ENCODE data around the gene ERBB4. TPM values are rescaled to one million over a fixed set of nuclear protein-coding genes. Genes with fewer than 3 reads are reported as not detected.
"Not testable (repeated sequence)": the region's sequence is repeated elsewhere in the genome, so short reads cannot be mapped to it uniquely, and the experiment has no call there.

ERBB4 gene
- total RNA-seq, 1 experiment from 2014 or later = 40.6 TPM

DNA sequence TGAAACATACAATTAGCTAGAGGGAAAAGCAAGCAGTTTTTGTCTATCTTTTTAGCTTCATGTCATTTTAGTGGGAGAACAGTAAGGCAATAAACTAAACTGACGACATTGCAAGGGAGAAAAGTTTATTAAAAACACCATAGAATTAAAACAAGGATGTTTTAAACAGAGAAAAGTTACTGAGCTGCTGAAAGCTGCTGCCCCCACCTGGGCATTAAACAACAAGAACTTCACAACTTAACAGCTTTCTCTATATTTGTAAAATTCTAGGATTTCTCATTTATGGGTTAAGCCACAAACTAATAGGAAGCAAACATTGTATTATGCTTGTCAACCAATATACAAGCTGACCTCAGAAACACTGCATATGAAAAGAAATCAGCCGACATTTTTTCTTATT, 289.2 kb downstream of the ERBB4 start:
- H3K4me3 ChIP-seq (ENCODE audit: low read depth, low read length, poor library complexity, severe bottlenecking) = no peak overlapping the region
- TF ChIP-seq EZH2 (IDR thresholded peaks at IDR 0.05; ENCODE audit: borderline replicate concordance, low read depth, low read length, poor library complexity, severe bottlenecking) = no peak
- TF ChIP-seq, protein P1, sequence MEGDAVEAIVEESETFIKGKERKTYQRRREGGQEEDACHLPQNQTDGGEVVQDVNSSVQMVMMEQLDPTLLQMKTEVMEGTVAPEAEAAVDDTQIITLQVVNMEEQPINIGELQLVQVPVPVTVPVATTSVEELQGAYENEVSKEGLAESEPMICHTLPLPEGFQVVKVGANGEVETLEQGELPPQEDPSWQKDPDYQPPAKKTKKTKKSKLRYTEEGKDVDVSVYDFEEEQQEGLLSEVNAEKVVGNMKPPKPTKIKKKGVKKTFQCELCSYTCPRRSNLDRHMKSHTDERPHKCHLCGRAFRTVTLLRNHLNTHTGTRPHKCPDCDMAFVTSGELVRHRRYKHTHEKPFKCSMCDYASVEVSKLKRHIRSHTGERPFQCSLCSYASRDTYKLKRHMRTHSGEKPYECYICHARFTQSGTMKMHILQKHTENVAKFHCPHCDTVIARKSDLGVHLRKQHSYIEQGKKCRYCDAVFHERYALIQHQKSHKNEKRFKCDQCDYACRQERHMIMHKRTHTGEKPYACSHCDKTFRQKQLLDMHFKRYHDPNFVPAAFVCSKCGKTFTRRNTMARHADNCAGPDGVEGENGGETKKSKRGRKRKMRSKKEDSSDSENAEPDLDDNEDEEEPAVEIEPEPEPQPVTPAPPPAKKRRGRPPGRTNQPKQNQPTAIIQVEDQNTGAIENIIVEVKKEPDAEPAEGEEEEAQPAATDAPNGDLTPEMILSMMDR (conservative IDR thresholded peaks at IDR 0.05; ENCODE audit: low read depth, low read length) = peak; percentile 66
- H3K9me3 ChIP-seq (ENCODE audit: low read depth, low read length, poor library complexity, severe bottlenecking) = no peaks in the 10 kb centered on the region
- H3K36me3 ChIP-seq (ENCODE audit: insufficient read depth, low read length, poor library complexity, severe bottlenecking) = no peaks in the 10 kb centered on the region
- DNase-seq (ENCODE audit: low spot score) = peak; percentile 51
- H3K27me3 ChIP-seq (replicated peaks; ENCODE audit: insufficient read depth, low read depth, low read length, poor library complexity) = no peaks in the 10 kb centered on the region
- intact Hi-C loops (cut with micrococcal nuclease; ENCODE audit: unreplicated experiment) = loop anchor here (5.0 to 10.0 kb wide), 2 partner anchors 288 to 505 kb away; partner anchors contain the start of gene ERBB4
- H3K27ac ChIP-seq (ENCODE audit: low read depth, low read length, poor library complexity, severe bottlenecking) = no peak overlapping the region
- ChIA-PET POLR2A (ENCODE audit: low non-redundant PET) (interaction anchor here (0.5 kb wide), 1 partner anchor 307 kb away, joined by 3 read pairs; no protein-coding TSS in a partner anchor), CTCF (interaction anchor here (0.6 to 0.8 kb wide), 2 partner anchors 115 to 286 kb away, joined by 3 read pairs; no protein-coding TSS in a partner anchor)
- BruUV-seq (replicated peaks) = no TSS peak
- H3K4me1 ChIP-seq (ENCODE audit: insufficient read depth, low read length, poor library complexity, severe bottlenecking) = peaks cover 38% of the 10 kb centered on the region

DNA sequence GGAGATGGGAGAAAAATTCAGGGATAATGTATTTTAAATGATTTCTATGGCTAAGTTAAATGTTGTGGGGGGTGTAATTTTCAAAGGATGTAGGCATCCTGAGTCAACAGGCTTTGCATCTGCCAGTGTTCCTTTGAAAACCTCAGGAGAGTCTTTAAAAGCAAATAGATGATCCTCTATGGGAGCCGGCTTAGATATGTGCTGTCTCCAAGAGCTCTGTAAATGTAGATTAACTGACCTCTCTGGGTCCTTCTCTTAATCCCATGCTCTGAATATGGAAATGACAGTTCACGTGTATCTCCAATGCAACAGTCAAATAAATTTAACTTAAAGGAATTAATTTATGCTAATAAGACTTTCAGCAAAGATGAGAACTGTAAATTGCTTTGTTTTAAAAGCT, 292.7 kb downstream of the ERBB4 start:
- peaks cover 24% of the 10 kb centered on the region for H3K4me1 ChIP-seq (ENCODE audit: insufficient read depth, low read length, poor library complexity, severe bottlenecking)
- ChIA-PET CTCF (no interaction called here), POLR2A (ENCODE audit: low non-redundant PET) (no interaction called here)
- no peaks in the 10 kb centered on the region for H3K36me3 ChIP-seq (ENCODE audit: insufficient read depth, low read length, poor library complexity, severe bottlenecking)
- H3K4me3 ChIP-seq (ENCODE audit: low read depth, low read length, poor library complexity, severe bottlenecking) = no peak overlapping the region
- no peaks in the 10 kb centered on the region for H3K27me3 ChIP-seq (replicated peaks; ENCODE audit: insufficient read depth, low read depth, low read length, poor library complexity)
- H3K9me3 ChIP-seq (ENCODE audit: low read depth, low read length, poor library complexity, severe bottlenecking) = no peaks in the 10 kb centered on the region
- H3K27ac ChIP-seq (ENCODE audit: low read depth, low read length, poor library complexity, severe bottlenecking) = no peak overlapping the region
- no peak for DNase-seq (ENCODE audit: low spot score)
- BruUV-seq (replicated peaks) = no TSS peak
- TF ChIP-seq EZH2 (IDR thresholded peaks at IDR 0.05; ENCODE audit: borderline replicate concordance, low read depth, low read length, poor library complexity, severe bottlenecking) = no peak
- TF ChIP-seq, protein P1 (conservative IDR thresholded peaks at IDR 0.05; ENCODE audit: low read depth, low read length) = no peak
- intact Hi-C loops (cut with micrococcal nuclease; ENCODE audit: unreplicated experiment) = loop anchor here (5.0 to 10.0 kb wide), 2 partner anchors 291 to 501 kb away; partner anchors contain the start of gene ERBB4

DNA sequence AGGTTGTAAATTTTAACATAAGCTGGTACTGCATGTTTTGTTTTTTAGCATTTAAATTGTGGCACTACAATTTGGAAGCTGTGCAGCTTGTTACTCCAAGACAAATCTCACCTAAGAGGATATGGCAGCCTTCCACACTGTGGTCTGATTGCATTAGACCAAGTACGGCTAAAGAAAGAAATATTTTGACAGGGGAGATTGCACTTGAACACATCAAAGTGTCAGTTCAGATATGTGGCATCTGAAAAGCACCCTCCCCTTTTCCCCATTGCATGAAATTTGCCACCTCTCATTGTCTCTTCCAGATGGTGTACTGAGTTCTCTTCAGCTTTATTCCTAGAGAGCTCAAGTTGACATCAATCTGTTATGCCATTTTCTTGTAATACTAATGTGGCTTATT, 295.9 kb downstream of the ERBB4 start:
- H3K27me3 ChIP-seq (replicated peaks; ENCODE audit: insufficient read depth, low read depth, low read length, poor library complexity) = no peaks in the 10 kb centered on the region
- POLR2A ChIA-PET (ENCODE audit: low non-redundant PET) = no interaction called here
- intact Hi-C loops (cut with micrococcal nuclease; ENCODE audit: unreplicated experiment) = loop anchor here (10.0 kb wide), 1 partner anchor 498 kb away; no protein-coding TSS in a partner anchor
- H3K27ac ChIP-seq (ENCODE audit: low read depth, low read length, poor library complexity, severe bottlenecking) = no peak overlapping the region
- no peak for DNase-seq (ENCODE audit: low spot score)
- CTCF ChIA-PET = no interaction called here
- no peaks in the 10 kb centered on the region for H3K9me3 ChIP-seq (ENCODE audit: low read depth, low read length, poor library complexity, severe bottlenecking)
- BruUV-seq (replicated peaks) = no TSS peak
- no peaks in the 10 kb centered on the region for H3K36me3 ChIP-seq (ENCODE audit: insufficient read depth, low read length, poor library complexity, severe bottlenecking)
- peaks cover 17% of the 10 kb centered on the region for H3K4me1 ChIP-seq (ENCODE audit: insufficient read depth, low read length, poor library complexity, severe bottlenecking)
- no peak for TF ChIP-seq EZH2 (IDR thresholded peaks at IDR 0.05; ENCODE audit: borderline replicate concordance, low read depth, low read length, poor library complexity, severe bottlenecking)
- TF ChIP-seq, protein P1 (conservative IDR thresholded peaks at IDR 0.05; ENCODE audit: low read depth, low read length) = no peak
- H3K4me3 ChIP-seq (ENCODE audit: low read depth, low read length, poor library complexity, severe bottlenecking) = no peak overlapping the region

DNA sequence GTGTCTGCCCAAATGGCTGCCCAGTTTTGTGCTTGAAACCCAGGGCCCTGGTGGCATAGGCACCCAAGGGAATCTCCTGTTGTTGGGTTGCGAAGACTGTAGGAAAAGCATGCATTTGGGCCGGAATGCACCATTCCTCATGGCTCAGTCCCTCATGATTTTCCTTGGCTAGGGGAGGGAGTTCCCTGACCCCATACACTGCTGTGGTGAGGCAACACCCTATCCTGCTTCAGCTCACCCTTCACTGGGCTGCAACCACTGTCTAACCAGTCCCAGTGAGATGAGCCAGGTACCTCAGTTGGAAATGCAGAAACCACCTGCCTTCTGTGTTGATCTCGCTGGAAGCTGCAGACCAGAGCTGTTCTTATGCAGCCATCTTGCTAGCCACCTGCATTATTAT, 300.4 kb downstream of the ERBB4 start:
- CTCF ChIA-PET; BruUV-seq (replicated peaks); H3K4me1 ChIP-seq (ENCODE audit: insufficient read depth, low read length, poor library complexity, severe bottlenecking); DNase-seq (ENCODE audit: low spot score); H3K27me3 ChIP-seq (replicated peaks; ENCODE audit: insufficient read depth, low read depth, low read length, poor library complexity); H3K36me3 ChIP-seq (ENCODE audit: insufficient read depth, low read length, poor library complexity, severe bottlenecking); H3K9me3 ChIP-seq (ENCODE audit: low read depth, low read length, poor library complexity, severe bottlenecking); H3K27ac ChIP-seq (ENCODE audit: low read depth, low read length, poor library complexity, severe bottlenecking); H3K4me3 ChIP-seq (ENCODE audit: low read depth, low read length, poor library complexity, severe bottlenecking); intact Hi-C loops (cut with micrococcal nuclease; ENCODE audit: unreplicated experiment): not testable (repeated sequence)
- POLR2A ChIA-PET (ENCODE audit: low non-redundant PET) = interaction anchor here (0.6 kb wide), 1 partner anchor 1100 kb away, joined by 4 read pairs; no protein-coding TSS in a partner anchor
